Fibroblast of lung (primary cell): ENCODE results near the gene TMTC2. TPM values are rescaled to one million over a fixed set of nuclear protein-coding genes. Genes with fewer than 3 reads are reported as not detected.

Experiments
- DNase-seq, 2 donors: peaks; one replicate each; pipeline versions ENCODE4 v3.0.0 to v3.0.0-alpha.2; 2010; ENCODE audit warnings: low read depth in 2 of 2
- H2AFZ ChIP-seq: 2 replicates; pipeline ENCODE4 v1.5.1; 2012; ENCODE audit warnings: low read length, control low read depth, inconsistent platforms
- H3K27ac ChIP-seq: 2 replicates; pipeline ENCODE4 v1.5.1; 2011; ENCODE audit warnings: low read length, control low read depth; ENCODE audit not compliant: insufficient read depth
- H3K27me3 ChIP-seq: 2 replicates; pipeline ENCODE4 v1.5.1; 2011; ENCODE audit warnings: mild to moderate bottlenecking, low read length; ENCODE audit not compliant: control insufficient read depth, insufficient read depth
- H3K36me3 ChIP-seq: 2 replicates; pipeline ENCODE4 v1.5.1; 2011; ENCODE audit warnings: low read length; ENCODE audit not compliant: control insufficient read depth, insufficient read depth
- H3K4me1 ChIP-seq: 2 replicates; pipeline ENCODE4 v1.5.1; 2011; ENCODE audit warnings: low read length; ENCODE audit not compliant: control insufficient read depth, insufficient read depth; ENCODE audit errors: extremely low read depth
- H3K4me2 ChIP-seq: 2 replicates; pipeline ENCODE4 v1.5.1; 2011; ENCODE audit warnings: low read length, control low read depth; ENCODE audit not compliant: insufficient read depth; ENCODE audit errors: extremely low read depth
- H3K4me3 ChIP-seq, 4 experiments: fragments of 200-600 bp in 1 of 4; sonication (generic) in 1 of 4; replicated peaks in 1 of 4; 2 replicates each; pipeline ENCODE4 v1.5.1; 2011 to 2016; ENCODE audit warnings: low read length in 4 of 4, low read depth in 3 of 4, mild to moderate bottlenecking in 3 of 4, control low read depth in 2 of 4, inconsistent platforms in 1 of 4, mixed read lengths in 1 of 4; ENCODE audit not compliant: insufficient read depth in 1 of 4; ENCODE audit errors: control extremely low read depth in 1 of 4
- H3K79me2 ChIP-seq: 2 replicates; pipeline ENCODE4 v1.5.1; 2012; ENCODE audit warnings: mild to moderate bottlenecking, low read length, inconsistent platforms; ENCODE audit not compliant: control insufficient read depth, insufficient read depth
- H3K9ac ChIP-seq: 2 replicates; pipeline ENCODE4 v1.5.1; 2011; ENCODE audit warnings: mild to moderate bottlenecking, low read length, control low read depth; ENCODE audit not compliant: insufficient read depth
- H3K9me3 ChIP-seq: 2 replicates; pipeline ENCODE4 v1.5.1; 2012; ENCODE audit warnings: low read depth, low read length; ENCODE audit not compliant: control insufficient read depth, insufficient read depth
- H4K20me1 ChIP-seq: 2 replicates; pipeline ENCODE4 v1.5.1; 2011; ENCODE audit warnings: low read length; ENCODE audit not compliant: control insufficient read depth, insufficient read depth; ENCODE audit errors: extremely low read depth
- CTCF ChIP-seq, 2 donors: IDR thresholded peaks in 1 of 2; conservative IDR thresholded peaks in 1 of 2; 1 replicate in 1 of 2; 2 replicates in 1 of 2; pipeline ENCODE4 v1.5.1; 2011 to 2012; ENCODE audit warnings: low read length in 2 of 2, control low read depth in 1 of 2, inconsistent platforms in 1 of 2, low read depth in 1 of 2, mild to moderate bottlenecking in 1 of 2
- EZH2 ChIP-seq: IDR thresholded peaks from 2 replicates; pipeline ENCODE4 v1.5.1; 2012; ENCODE audit warnings: low read length, control low read depth, mild to moderate bottlenecking; ENCODE audit errors: missing control alignments
- polyA plus RNA-seq, 2 donors: library from polyadenylated mRNA; depleted of rRNA in 1 of 2; stranded (reverse) in 1 of 2; unstranded in 1 of 2; fragments of >200 nt; gene quantifications; 2 replicates each; pipeline ENCODE4 v1.2.1, GENCODE V29; 2011 to 2012; ENCODE audit warnings: missing spikeins in 1 of 2
- total RNA-seq: library from RNA; depleted of rRNA; stranded (reverse); fragments of >200 nt; gene quantifications from 2 replicates; pipeline ENCODE4 v1.2.1, GENCODE V29; 2014

Gene TMTC2
- total and polyA plus RNA-seq, 2 donors (not counting 1 experiment from before 2014, with no cell fraction given), result 3.5 to 9.7 TPM

- TF ChIP-seq CTCF (conservative IDR thresholded peaks at IDR 0.05 in 1 of 2, IDR thresholded peaks at IDR 0.05 in 1 of 2; ENCODE audit: low read depth in 1 of 2, low read length in 2 of 2) (no peak), EZH2 (no peak)
- DNase-seq, result no peak
- H3K9me3 ChIP-seq, result no peaks in the 10 kb centered on the region
- no peaks in the 10 kb centered on the region for H3K27me3 ChIP-seq
- no peak overlapping the region for H3K4me3 ChIP-seq
- H3K36me3 ChIP-seq, result no peaks in the 10 kb centered on the region
- H3K4me2 ChIP-seq, result no peak overlapping the region
- H3K27ac ChIP-seq, result no peak overlapping the region
- no peaks in the 10 kb centered on the region for H4K20me1 ChIP-seq
- no peaks in the 10 kb centered on the region for H3K79me2 ChIP-seq
- no peak overlapping the region for H2AFZ ChIP-seq
- H3K9ac ChIP-seq, result no peak overlapping the region
- no peaks in the 10 kb centered on the region for H3K4me1 ChIP-seq
These were observed 69.6 kb downstream of the TMTC2 start for GRCh38 chr12:82756303-82756702.

GRCh38 chr12:82757059-82757458 lies 70.4 kb downstream of the TMTC2 start:
- no peaks in the 10 kb centered on the region for H3K79me2 ChIP-seq
- H4K20me1 ChIP-seq, result no peaks in the 10 kb centered on the region
- no peak overlapping the region for H3K4me2 ChIP-seq
- H3K9ac ChIP-seq, result no peak overlapping the region
- no peak overlapping the region for H3K4me3 ChIP-seq
- DNase-seq, result no peak
- no peaks in the 10 kb centered on the region for H3K9me3 ChIP-seq
- TF ChIP-seq EZH2 (no peak), CTCF (conservative IDR thresholded peaks at IDR 0.05 in 1 of 2, IDR thresholded peaks at IDR 0.05 in 1 of 2; ENCODE audit: low read depth in 1 of 2, low read length in 2 of 2) (no peak)
- H3K27me3 ChIP-seq, result no peaks in the 10 kb centered on the region
- no peak overlapping the region for H3K27ac ChIP-seq
- H3K36me3 ChIP-seq, result no peaks in the 10 kb centered on the region
- H3K4me1 ChIP-seq, result no peaks in the 10 kb centered on the region
- no peak overlapping the region for H2AFZ ChIP-seq

- H3K9me3 ChIP-seq, result no peaks in the 10 kb centered on the region
- H3K9ac ChIP-seq, result no peak overlapping the region
- TF ChIP-seq EZH2, result no peak
- no peak for TF ChIP-seq CTCF (conservative IDR thresholded peaks at IDR 0.05 in 1 of 2, IDR thresholded peaks at IDR 0.05 in 1 of 2; ENCODE audit: low read depth in 1 of 2, low read length in 2 of 2)
- H2AFZ ChIP-seq, result no peak overlapping the region
- no peaks in the 10 kb centered on the region for H3K79me2 ChIP-seq
- no peak overlapping the region for H3K4me2 ChIP-seq
- H3K4me1 ChIP-seq, result no peaks in the 10 kb centered on the region
- no peaks in the 10 kb centered on the region for H3K27me3 ChIP-seq
- no peak for DNase-seq
- H4K20me1 ChIP-seq, result no peaks in the 10 kb centered on the region
- no peak overlapping the region for H3K27ac ChIP-seq
- no peak overlapping the region for H3K4me3 ChIP-seq
- no peaks in the 10 kb centered on the region for H3K36me3 ChIP-seq
These were observed 71.0 kb downstream of the TMTC2 start for GRCh38 chr12:82757656-82758055.
